Fibroblast of skin of scalp (primary cell): Measurements from ENCODE around the gene CYP27B1.

Experiments used
- DNase-seq: peaks from one replicate; pipeline ENCODE4 v3.0.0-alpha.2; 2013

Gene CYP27B1

GRCh38 chr12:57750561-57751431, 16.1 kb downstream of the CYP27B1 start:
- no peak for DNase-seq

GRCh38 chr12:57749061-57749460, 17.8 kb downstream of the CYP27B1 start:
- DNase-seq: no peak

- DNase-seq: no peak
Measured at GRCh38 chr12:57746025-57746424, 20.9 kb downstream of the CYP27B1 start.

- DNase-seq: no peak
Measured at GRCh38 chr12:57745485-57745881, 21.4 kb downstream of the CYP27B1 start.

GRCh38 chr12:57744777-57745484, 21.9 kb downstream of the CYP27B1 start, which contains the start of gene TSPAN31:
Gene TSPAN31, plus strand, starts transcription at chr12:57745039. Its CDS starts 116 bp downstream, at chr12:57745155.
- DNase-seq: peak; percentile 99

- peak; percentile 88 for DNase-seq
Measured at GRCh38 chr12:57744194-57744776, 22.6 kb downstream of the CYP27B1 start.

GRCh38 chr12:57743769-57744168, 23.1 kb downstream of the CYP27B1 start:
- no peak for DNase-seq

- no peak for DNase-seq
Measured at GRCh38 chr12:57741844-57742738, 24.8 kb downstream of the CYP27B1 start.

- DNase-seq: no peak
Measured at GRCh38 chr12:57741413-57741789, 25.5 kb downstream of the CYP27B1 start.

GRCh38 chr12:57740656-57741412, 26.0 kb downstream of the CYP27B1 start:
- no peak for DNase-seq

- DNase-seq: no peak
Measured at GRCh38 chr12:57739914-57740538, 26.9 kb downstream of the CYP27B1 start.

- no peak for DNase-seq
Measured at GRCh38 chr12:57739387-57739786, 27.5 kb downstream of the CYP27B1 start.

GRCh38 chr12:57738661-57739237, 28.1 kb downstream of the CYP27B1 start, which contains the start of gene AGAP2:
Gene AGAP2, minus strand, starts transcription at chr12:57738742. Its CDS starts 496 bp downstream, at chr12:57738246.
- no peak for DNase-seq

- no peak for DNase-seq
Measured at GRCh38 chr12:57737467-57738460, 29.1 kb downstream of the CYP27B1 start.

GRCh38 chr12:57736741-57737466, 30.0 kb downstream of the CYP27B1 start:
- DNase-seq: no peak

GRCh38 chr12:57735952-57736740, 30.7 kb downstream of the CYP27B1 start:
- DNase-seq: peak; percentile 36

- no peak for DNase-seq
Measured at GRCh38 chr12:57735198-57735855, 31.6 kb downstream of the CYP27B1 start.
